GM10847 (cell line): ENCODE results near the gene NFATC2.

Experiments used
- POLR2A ChIP-seq: IDR thresholded peaks from 2 replicates; pipeline ENCODE4 v1.6.1; 2011; ENCODE audit not compliant: insufficient read length; ENCODE audit errors: extremely low read depth

The NFATC2 gene

GRCh38 chr20:51573576-51574243 lies 31.2 kb upstream of the NFATC2 start:
- TF ChIP-seq POLR2A: no peak

GRCh38 chr20:51571460-51571794 lies 28.9 kb upstream of the NFATC2 start:
- TF ChIP-seq POLR2A: no peak

- no peak for TF ChIP-seq POLR2A
Observed at GRCh38 chr20:51570739-51571459, 28.4 kb upstream of the NFATC2 start.

GRCh38 chr20:51569815-51570738 lies 27.6 kb upstream of the NFATC2 start:
- no peak for TF ChIP-seq POLR2A

GRCh38 chr20:51567622-51568021 lies 25.1 kb upstream of the NFATC2 start:
- no peak for TF ChIP-seq POLR2A

GRCh38 chr20:51566594-51566993 lies 24.1 kb upstream of the NFATC2 start:
- no peak for TF ChIP-seq POLR2A

GRCh38 chr20:51565298-51566144 lies 23.0 kb upstream of the NFATC2 start:
- TF ChIP-seq POLR2A: no peak

GRCh38 chr20:51563486-51564332 lies 21.2 kb upstream of the NFATC2 start:
- no peak for TF ChIP-seq POLR2A

GRCh38 chr20:51563174-51563485 lies 20.6 kb upstream of the NFATC2 start:
- no peak for TF ChIP-seq POLR2A

GRCh38 chr20:51562332-51563173 lies 20.0 kb upstream of the NFATC2 start:
- no peak for TF ChIP-seq POLR2A

GRCh38 chr20:51562027-51562331 lies 19.5 kb upstream of the NFATC2 start:
- no peak for TF ChIP-seq POLR2A

- TF ChIP-seq POLR2A: no peak
Observed at GRCh38 chr20:51560550-51561307, 18.2 kb upstream of the NFATC2 start.

- no peak for TF ChIP-seq POLR2A
Observed at GRCh38 chr20:51560042-51560441, 17.5 kb upstream of the NFATC2 start.

GRCh38 chr20:51554538-51555165 lies 12.1 kb upstream of the NFATC2 start:
- no peak for TF ChIP-seq POLR2A
